ENCODE results near the gene WWP2.

The WWP2 gene

DNA sequence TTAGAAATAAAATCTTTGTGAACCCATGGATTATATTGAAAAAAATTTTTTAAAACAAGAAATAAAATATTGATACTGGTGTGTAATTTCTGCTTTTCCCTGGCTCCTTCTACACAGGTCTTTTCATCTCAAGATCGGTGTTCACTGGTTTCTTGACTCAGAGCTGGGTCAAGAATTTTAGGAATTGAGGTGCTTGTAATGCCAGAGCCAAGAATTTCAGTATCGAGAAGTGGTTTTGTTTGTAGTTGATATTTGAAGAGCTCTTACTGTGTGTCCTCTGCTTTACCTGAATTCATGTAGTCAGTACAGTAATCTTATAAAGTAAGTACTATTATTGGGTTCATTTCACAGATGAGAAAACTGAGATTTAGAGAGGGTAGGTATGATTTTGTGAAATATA lies 7.3 kb downstream of the WWP2 start:
- no peak for TF ChIP-seq TCF12 (IDR thresholded peaks at IDR 0.05; ENCODE audit: low read depth)
- TF ChIP-seq, protein P1, sequence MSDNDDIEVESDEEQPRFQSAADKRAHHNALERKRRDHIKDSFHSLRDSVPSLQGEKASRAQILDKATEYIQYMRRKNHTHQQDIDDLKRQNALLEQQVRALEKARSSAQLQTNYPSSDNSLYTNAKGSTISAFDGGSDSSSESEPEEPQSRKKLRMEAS (IDR thresholded peaks at IDR 0.05): no peak
- no peak for TF ChIP-seq CREB1 (IDR thresholded peaks at IDR 0.05; ENCODE audit: low read depth)
- TF ChIP-seq, protein P2, sequence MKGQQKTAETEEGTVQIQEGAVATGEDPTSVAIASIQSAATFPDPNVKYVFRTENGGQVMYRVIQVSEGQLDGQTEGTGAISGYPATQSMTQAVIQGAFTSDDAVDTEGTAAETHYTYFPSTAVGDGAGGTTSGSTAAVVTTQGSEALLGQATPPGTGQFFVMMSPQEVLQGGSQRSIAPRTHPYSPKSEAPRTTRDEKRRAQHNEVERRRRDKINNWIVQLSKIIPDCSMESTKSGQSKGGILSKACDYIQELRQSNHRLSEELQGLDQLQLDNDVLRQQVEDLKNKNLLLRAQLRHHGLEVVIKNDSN (IDR thresholded peaks at IDR 0.05): no peak
- TF ChIP-seq RAD21 (IDR thresholded peaks at IDR 0.05; ENCODE audit: low read depth): no peak
- no peak for TF ChIP-seq TEAD4 (IDR thresholded peaks at IDR 0.05)
- no peak for TF ChIP-seq NFIC (IDR thresholded peaks at IDR 0.05)
- no peak for TF ChIP-seq TAF1 (IDR thresholded peaks at IDR 0.05; ENCODE audit: low read depth)
- TF ChIP-seq, protein P3, sequence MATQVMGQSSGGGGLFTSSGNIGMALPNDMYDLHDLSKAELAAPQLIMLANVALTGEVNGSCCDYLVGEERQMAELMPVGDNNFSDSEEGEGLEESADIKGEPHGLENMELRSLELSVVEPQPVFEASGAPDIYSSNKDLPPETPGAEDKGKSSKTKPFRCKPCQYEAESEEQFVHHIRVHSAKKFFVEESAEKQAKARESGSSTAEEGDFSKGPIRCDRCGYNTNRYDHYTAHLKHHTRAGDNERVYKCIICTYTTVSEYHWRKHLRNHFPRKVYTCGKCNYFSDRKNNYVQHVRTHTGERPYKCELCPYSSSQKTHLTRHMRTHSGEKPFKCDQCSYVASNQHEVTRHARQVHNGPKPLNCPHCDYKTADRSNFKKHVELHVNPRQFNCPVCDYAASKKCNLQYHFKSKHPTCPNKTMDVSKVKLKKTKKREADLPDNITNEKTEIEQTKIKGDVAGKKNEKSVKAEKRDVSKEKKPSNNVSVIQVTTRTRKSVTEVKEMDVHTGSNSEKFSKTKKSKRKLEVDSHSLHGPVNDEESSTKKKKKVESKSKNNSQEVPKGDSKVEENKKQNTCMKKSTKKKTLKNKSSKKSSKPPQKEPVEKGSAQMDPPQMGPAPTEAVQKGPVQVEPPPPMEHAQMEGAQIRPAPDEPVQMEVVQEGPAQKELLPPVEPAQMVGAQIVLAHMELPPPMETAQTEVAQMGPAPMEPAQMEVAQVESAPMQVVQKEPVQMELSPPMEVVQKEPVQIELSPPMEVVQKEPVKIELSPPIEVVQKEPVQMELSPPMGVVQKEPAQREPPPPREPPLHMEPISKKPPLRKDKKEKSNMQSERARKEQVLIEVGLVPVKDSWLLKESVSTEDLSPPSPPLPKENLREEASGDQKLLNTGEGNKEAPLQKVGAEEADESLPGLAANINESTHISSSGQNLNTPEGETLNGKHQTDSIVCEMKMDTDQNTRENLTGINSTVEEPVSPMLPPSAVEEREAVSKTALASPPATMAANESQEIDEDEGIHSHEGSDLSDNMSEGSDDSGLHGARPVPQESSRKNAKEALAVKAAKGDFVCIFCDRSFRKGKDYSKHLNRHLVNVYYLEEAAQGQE (IDR thresholded peaks at IDR 0.05; ENCODE audit: low read depth): no peak

DNA sequence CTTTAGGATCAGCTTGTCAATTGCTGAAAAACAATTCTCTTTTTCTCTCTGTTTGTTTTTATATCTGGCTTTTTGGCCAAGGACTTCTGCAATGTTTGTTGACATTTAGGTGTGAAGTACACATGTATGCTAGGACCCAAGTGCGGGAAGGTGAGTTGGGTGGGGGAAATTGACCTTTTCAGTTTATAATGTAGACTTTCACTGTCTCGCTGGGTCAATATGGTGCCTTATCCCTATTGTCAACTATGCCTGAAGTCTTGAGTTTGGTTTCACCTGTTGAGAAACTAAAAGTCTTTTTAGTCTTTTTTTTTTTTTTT lies 9.5 kb downstream of the WWP2 start:
- TF ChIP-seq, protein P3 (IDR thresholded peaks at IDR 0.05; ENCODE audit: low read depth): no peak
- TF ChIP-seq CEBPB (IDR thresholded peaks at IDR 0.05) (no peak), TCF12 (IDR thresholded peaks at IDR 0.05; ENCODE audit: low read depth) (no peak), EP300 (IDR thresholded peaks at IDR 0.05; ENCODE audit: borderline replicate concordance) (no peak), RAD21 (IDR thresholded peaks at IDR 0.05; ENCODE audit: low read depth) (no peak), CREB1 (IDR thresholded peaks at IDR 0.05; ENCODE audit: low read depth) (no peak), YY1 (IDR thresholded peaks at IDR 0.05; ENCODE audit: low read depth) (no peak), NFIC (IDR thresholded peaks at IDR 0.05) (no peak), TEAD4 (IDR thresholded peaks at IDR 0.05) (no peak), EGR1 (IDR thresholded peaks at IDR 0.05) (no peak), TAF1 (IDR thresholded peaks at IDR 0.05; ENCODE audit: low read depth) (no peak), ZBTB7A (IDR thresholded peaks at IDR 0.05; ENCODE audit: low read depth) (no peak), FOXM1 (IDR thresholded peaks at IDR 0.05; ENCODE audit: borderline replicate concordance, low read depth) (no peak)
- TF ChIP-seq, protein P2 (IDR thresholded peaks at IDR 0.05): no peak
- TF ChIP-seq, protein P1 (IDR thresholded peaks at IDR 0.05): no peak

DNA sequence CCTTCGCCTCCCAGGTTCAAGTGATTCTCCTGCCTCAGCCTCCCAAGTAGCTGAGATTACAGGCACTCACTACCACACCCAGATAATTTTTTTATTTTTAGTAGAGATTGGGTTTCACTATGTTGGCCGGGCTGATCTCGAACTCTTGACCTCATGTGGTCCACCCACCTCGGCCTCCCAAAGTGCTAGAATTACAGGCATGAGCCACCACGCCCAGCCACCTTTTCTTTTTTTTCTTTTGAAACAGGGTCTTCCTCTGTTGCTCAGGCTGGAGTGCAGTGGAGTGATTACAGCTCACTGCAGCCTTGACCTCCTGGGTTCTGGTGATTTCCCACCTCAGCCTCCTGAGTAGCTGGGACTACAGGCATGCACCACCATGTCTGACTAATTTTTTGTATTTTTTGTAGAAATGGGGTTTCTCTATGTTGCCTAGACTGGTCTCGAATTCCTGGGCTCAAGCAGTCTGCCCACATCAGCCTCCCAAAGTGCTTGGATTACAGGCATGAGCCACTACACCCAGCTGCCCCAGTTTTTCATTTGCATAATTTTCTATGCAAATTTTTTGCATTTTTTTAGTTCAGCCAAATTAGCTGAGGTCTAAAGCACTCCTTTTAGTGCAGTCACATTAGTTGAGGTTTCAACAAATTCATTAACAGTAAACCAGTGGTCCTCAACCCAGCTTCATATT lies 11.3 kb downstream of the WWP2 start:
- TF ChIP-seq TAF1 (IDR thresholded peaks at IDR 0.05; ENCODE audit: low read depth): no peak
- no peak for TF ChIP-seq EGR1 (IDR thresholded peaks at IDR 0.05)
- TF ChIP-seq CEBPB (IDR thresholded peaks at IDR 0.05): no peak

DNA sequence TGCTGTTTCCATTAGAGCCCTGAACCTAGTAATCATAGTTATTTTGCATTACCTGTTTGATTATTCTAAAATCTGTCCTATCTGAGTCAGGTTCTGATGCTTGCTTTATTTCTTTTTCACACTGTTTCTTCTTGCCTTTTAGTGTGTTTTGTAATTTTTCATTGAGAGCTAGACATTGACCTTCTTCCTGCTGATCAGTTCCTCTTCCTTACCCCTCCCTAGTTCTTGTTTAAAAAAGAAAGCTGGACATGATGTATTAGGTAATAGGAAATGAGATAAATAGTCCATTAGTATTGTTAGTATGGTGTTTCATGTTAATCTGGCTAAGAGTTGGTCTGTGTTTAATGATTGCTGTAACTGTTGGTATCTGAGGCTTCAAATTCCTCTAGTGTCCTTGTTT lies 13.4 kb downstream of the WWP2 start:
- TF ChIP-seq, protein P3 (IDR thresholded peaks at IDR 0.05; ENCODE audit: low read depth): no peak
- TF ChIP-seq ZBTB7A (IDR thresholded peaks at IDR 0.05; ENCODE audit: low read depth) (no peak), CREB1 (IDR thresholded peaks at IDR 0.05; ENCODE audit: low read depth) (no peak), TCF12 (IDR thresholded peaks at IDR 0.05; ENCODE audit: low read depth) (no peak), EGR1 (IDR thresholded peaks at IDR 0.05) (no peak)

DNA sequence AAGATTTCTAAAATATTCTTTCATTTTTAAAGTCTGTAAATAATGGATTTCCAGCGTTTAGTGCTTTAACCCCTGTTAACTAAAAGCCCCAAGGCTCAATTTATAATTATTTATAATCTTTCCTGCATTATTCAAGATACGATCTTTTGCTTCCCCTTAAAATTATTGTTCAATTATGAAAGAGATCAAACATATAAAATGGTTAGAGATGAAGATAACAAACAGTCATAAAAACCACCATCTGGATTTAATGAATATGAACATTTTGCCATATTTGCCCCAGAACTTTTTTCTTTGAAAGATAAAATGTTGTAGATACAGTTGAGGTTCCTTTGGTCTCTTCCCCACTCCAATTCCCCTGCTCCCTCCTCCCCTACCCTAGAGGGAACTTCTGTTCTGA lies 17.6 kb downstream of the WWP2 start:
- TF ChIP-seq RAD21 (IDR thresholded peaks at IDR 0.05; ENCODE audit: low read depth) (no peak), YY1 (IDR thresholded peaks at IDR 0.05; ENCODE audit: low read depth) (no peak), ZBTB7A (IDR thresholded peaks at IDR 0.05; ENCODE audit: low read depth) (no peak), NFIC (IDR thresholded peaks at IDR 0.05) (no peak), TEAD4 (IDR thresholded peaks at IDR 0.05) (no peak), TCF12 (IDR thresholded peaks at IDR 0.05; ENCODE audit: low read depth) (no peak), TAF1 (IDR thresholded peaks at IDR 0.05; ENCODE audit: low read depth) (no peak)
- TF ChIP-seq, protein P3 (IDR thresholded peaks at IDR 0.05; ENCODE audit: low read depth): no peak
- TF ChIP-seq, protein P2 (IDR thresholded peaks at IDR 0.05): no peak
